ENCODE results near the gene MAP3K14.

DNA sequence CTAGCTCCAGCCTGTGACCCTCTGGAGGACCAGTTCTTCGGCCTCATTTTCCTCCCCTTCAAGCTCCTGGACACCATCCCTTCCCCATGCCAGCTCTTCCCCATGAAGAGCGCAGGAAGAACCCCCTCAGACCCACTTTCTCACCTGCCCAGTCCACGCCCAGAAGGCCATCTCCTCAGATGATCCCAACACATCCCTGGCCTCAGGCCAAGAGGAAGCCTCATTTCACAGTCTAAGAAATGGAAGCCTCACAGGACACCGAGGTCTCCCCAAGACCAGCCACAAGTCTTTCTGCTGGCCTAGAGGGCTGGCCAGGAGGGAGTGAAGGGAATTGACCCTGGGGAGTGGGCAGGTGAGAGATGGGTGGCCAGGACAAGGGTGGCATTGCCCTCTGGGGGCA, 62.9 kb downstream of the MAP3K14 start:
- TF ChIP-seq, protein P1, sequence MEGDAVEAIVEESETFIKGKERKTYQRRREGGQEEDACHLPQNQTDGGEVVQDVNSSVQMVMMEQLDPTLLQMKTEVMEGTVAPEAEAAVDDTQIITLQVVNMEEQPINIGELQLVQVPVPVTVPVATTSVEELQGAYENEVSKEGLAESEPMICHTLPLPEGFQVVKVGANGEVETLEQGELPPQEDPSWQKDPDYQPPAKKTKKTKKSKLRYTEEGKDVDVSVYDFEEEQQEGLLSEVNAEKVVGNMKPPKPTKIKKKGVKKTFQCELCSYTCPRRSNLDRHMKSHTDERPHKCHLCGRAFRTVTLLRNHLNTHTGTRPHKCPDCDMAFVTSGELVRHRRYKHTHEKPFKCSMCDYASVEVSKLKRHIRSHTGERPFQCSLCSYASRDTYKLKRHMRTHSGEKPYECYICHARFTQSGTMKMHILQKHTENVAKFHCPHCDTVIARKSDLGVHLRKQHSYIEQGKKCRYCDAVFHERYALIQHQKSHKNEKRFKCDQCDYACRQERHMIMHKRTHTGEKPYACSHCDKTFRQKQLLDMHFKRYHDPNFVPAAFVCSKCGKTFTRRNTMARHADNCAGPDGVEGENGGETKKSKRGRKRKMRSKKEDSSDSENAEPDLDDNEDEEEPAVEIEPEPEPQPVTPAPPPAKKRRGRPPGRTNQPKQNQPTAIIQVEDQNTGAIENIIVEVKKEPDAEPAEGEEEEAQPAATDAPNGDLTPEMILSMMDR (IDR thresholded peaks at IDR 0.05; ENCODE audit: low read depth, low read length, poor library complexity, severe bottlenecking), result no peak
- TF ChIP-seq EZH2phosphoT487 (IDR thresholded peaks at IDR 0.05; ENCODE audit: borderline replicate concordance, low read length), result no peak

Data from DOHH2 (cell line).